ENCODE results near the gene C6orf89.

The C6orf89 gene

GRCh38 chr6:36851626-36852025, 34.1 kb upstream of the C6orf89 start:
- no peak for TF ChIP-seq CTCF (conservative IDR thresholded peaks at IDR 0.05; ENCODE audit: low read depth, low read length)
- no peak overlapping the region for H3K4me3 ChIP-seq (IDR thresholded peaks at IDR 0.05; ENCODE audit: insufficient read depth, low read depth, low read length)
- no peaks in the 10 kb centered on the region for H3K27me3 ChIP-seq (ENCODE audit: insufficient read depth, low read depth)
- no peaks in the 10 kb centered on the region for H3K79me2 ChIP-seq (ENCODE audit: insufficient read depth, low read depth)
- H3K4me2 ChIP-seq = no peak overlapping the region
- peaks cover 7% of the 10 kb centered on the region; the same call in 1 of the 2 replicates for H3K36me3 ChIP-seq (ENCODE audit: insufficient read depth)
- H3K4me1 ChIP-seq (ENCODE audit: low read depth, poor library complexity, severe bottlenecking) = no peaks in the 10 kb centered on the region
- no peak overlapping the region for H3K27ac ChIP-seq
- H2AFZ ChIP-seq (ENCODE audit: low read depth) = no peak overlapping the region
- H3K9ac ChIP-seq = no peak overlapping the region
- no peaks in the 10 kb centered on the region for H4K20me1 ChIP-seq (ENCODE audit: insufficient read depth)

- no peak overlapping the region for H3K4me3 ChIP-seq (IDR thresholded peaks at IDR 0.05; ENCODE audit: insufficient read depth, low read depth, low read length)
- H3K27me3 ChIP-seq (ENCODE audit: insufficient read depth, low read depth) = no peaks in the 10 kb centered on the region
- H3K79me2 ChIP-seq (ENCODE audit: insufficient read depth, low read depth) = no peaks in the 10 kb centered on the region
- H3K27ac ChIP-seq = no peak overlapping the region
- no peak overlapping the region for H3K9ac ChIP-seq
- no peak for TF ChIP-seq CTCF (conservative IDR thresholded peaks at IDR 0.05; ENCODE audit: low read depth, low read length)
- H3K4me2 ChIP-seq = no peak overlapping the region
- H2AFZ ChIP-seq (ENCODE audit: low read depth) = no peak overlapping the region
- peaks cover 7% of the 10 kb centered on the region; the same call in 1 of the 2 replicates for H3K36me3 ChIP-seq (ENCODE audit: insufficient read depth)
- no peaks in the 10 kb centered on the region for H4K20me1 ChIP-seq (ENCODE audit: insufficient read depth)
- H3K4me1 ChIP-seq (ENCODE audit: low read depth, poor library complexity, severe bottlenecking) = no peaks in the 10 kb centered on the region
These were observed 33.1 kb upstream of the C6orf89 start for GRCh38 chr6:36852481-36853147.

- H3K9ac ChIP-seq = no peak overlapping the region
- no peak overlapping the region for H3K27ac ChIP-seq
- H2AFZ ChIP-seq (ENCODE audit: low read depth) = no peak overlapping the region
- H3K4me2 ChIP-seq = no peak overlapping the region
- no peaks in the 10 kb centered on the region for H4K20me1 ChIP-seq (ENCODE audit: insufficient read depth)
- peaks cover 7% of the 10 kb centered on the region; the same call in 1 of the 2 replicates for H3K36me3 ChIP-seq (ENCODE audit: insufficient read depth)
- H3K27me3 ChIP-seq (ENCODE audit: insufficient read depth, low read depth) = no peaks in the 10 kb centered on the region
- H3K79me2 ChIP-seq (ENCODE audit: insufficient read depth, low read depth) = no peaks in the 10 kb centered on the region
- no peak overlapping the region for H3K4me3 ChIP-seq (IDR thresholded peaks at IDR 0.05; ENCODE audit: insufficient read depth, low read depth, low read length)
- no peak for TF ChIP-seq CTCF (conservative IDR thresholded peaks at IDR 0.05; ENCODE audit: low read depth, low read length)
- H3K4me1 ChIP-seq (ENCODE audit: low read depth, poor library complexity, severe bottlenecking) = no peaks in the 10 kb centered on the region
These were observed 32.4 kb upstream of the C6orf89 start for GRCh38 chr6:36853325-36853724.

- Histone ChIP-seq H3K36me3 (ENCODE audit: insufficient read depth) (peaks cover 7% of the 10 kb centered on the region; the same call in 1 of the 2 replicates), H2AFZ (ENCODE audit: low read depth) (no peak overlapping the region), H3K9ac (no peak overlapping the region), H3K27ac (no peak overlapping the region), H3K4me3 (IDR thresholded peaks at IDR 0.05; ENCODE audit: insufficient read depth, low read depth, low read length) (no peak overlapping the region), H3K79me2 (ENCODE audit: insufficient read depth, low read depth) (peaks cover 17% of the 10 kb centered on the region), H3K4me1 (ENCODE audit: low read depth, poor library complexity, severe bottlenecking) (peaks cover under 1% of the 10 kb centered on the region), H4K20me1 (ENCODE audit: insufficient read depth) (no peaks in the 10 kb centered on the region), H3K4me2 (no peak overlapping the region), H3K27me3 (ENCODE audit: insufficient read depth, low read depth) (no peaks in the 10 kb centered on the region)
- no peak for TF ChIP-seq CTCF (conservative IDR thresholded peaks at IDR 0.05; ENCODE audit: low read depth, low read length)
These were observed 30.0 kb upstream of the C6orf89 start for GRCh38 chr6:36855750-36856149.
